Measurements from ENCODE around the gene THBS4. TPM values are rescaled to one million over a fixed set of nuclear protein-coding genes. Genes with fewer than 3 reads are reported as not detected.
A peak's percentile ranks its signal among the peaks of the same experiment; 100 is the strongest.

The THBS4 gene
- 3.2 and 6.5 TPM in 2 replicates for total RNA-seq (2014; rRNA removed; shearing (Covaris generic))

DNA sequence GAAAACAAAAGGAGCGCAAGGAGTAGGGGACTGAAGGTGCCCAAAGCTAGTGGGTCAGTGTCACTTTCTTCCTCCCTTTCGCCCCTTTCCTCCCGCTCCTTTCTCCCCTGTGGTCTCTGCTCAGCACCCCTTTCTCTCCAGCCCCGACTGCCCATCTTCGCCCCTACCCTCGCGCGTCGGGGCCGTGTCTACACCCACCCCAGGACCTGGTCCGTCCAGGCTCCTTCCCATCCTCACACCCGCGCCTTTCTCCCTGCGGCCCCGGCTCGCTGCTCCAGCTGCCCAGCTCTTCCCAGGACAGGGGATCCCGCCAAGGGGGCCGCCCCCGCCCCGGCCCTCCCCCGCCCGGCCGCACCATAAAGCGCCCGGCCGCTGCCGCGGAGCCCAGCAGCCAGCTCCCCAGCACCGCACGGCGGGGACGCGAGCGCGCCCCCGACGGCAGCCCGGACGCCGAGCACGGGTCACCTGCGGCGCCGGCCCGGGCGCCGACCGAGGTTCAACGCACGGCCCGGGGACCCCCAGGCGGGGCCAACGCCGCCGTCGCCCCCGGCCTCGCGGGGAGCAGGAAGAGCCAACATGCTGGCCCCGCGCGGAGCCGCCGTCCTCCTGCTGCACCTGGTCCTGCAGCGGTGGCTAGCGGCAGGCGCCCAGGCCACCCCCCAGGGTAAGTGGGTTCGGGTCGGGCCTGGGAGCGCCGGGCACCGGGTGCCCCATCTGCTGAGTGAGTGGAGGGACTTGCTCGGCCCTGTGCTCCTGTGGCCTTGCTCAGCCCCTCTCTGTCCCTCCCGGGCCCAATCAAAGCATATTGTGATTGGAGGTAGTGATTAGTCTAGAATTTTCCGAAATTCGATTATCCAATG, at the start of gene THBS4:
TSS of gene THBS4 (plus strand) at position 387 of the 860 bp plus-strand sequence. CDS start at position 577, 190 bp downstream.
- DNase-seq (ENCODE audit: low read depth) = peak; percentile 21

DNA sequence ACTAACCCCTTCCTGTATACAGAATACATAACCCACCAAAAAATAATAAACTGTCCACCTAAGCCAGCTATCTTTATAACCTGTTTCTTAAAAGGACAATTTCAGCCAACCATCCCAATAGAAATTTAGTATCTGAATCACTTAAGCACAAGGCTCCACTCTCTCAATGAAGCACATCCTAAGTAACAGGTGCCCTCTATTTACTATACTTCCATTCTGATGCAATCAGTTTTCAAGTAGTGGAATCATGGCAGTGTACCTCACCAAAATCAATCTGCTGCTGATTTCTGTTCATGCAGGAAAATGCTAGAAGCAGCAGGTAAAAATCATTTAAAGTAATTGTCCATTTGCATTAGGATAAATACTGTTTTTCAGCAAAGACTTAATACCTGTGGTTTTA, 48.9 kb upstream of the THBS4 start:
- DNase-seq (ENCODE audit: low read depth) = no peak

DNA sequence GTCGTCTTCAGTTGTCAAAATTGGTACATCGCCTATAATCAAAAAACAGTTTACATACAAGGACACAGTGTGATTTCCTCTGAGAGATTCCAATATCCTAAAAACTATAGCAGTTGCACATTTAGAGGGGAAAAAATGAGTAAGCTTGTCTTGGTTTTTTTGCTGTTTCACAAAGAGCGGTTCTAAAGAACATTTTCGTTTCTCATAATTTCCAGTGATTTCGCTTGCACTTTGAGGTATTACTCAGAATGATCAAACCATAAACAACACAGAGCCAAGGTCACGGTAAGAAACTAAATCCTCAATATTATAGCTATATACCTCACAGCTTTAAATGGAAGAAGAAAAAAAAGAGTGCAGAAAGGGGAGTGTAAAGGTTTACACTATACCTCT, 44.9 kb upstream of the THBS4 start:
- no peak for DNase-seq (ENCODE audit: low read depth)

DNA sequence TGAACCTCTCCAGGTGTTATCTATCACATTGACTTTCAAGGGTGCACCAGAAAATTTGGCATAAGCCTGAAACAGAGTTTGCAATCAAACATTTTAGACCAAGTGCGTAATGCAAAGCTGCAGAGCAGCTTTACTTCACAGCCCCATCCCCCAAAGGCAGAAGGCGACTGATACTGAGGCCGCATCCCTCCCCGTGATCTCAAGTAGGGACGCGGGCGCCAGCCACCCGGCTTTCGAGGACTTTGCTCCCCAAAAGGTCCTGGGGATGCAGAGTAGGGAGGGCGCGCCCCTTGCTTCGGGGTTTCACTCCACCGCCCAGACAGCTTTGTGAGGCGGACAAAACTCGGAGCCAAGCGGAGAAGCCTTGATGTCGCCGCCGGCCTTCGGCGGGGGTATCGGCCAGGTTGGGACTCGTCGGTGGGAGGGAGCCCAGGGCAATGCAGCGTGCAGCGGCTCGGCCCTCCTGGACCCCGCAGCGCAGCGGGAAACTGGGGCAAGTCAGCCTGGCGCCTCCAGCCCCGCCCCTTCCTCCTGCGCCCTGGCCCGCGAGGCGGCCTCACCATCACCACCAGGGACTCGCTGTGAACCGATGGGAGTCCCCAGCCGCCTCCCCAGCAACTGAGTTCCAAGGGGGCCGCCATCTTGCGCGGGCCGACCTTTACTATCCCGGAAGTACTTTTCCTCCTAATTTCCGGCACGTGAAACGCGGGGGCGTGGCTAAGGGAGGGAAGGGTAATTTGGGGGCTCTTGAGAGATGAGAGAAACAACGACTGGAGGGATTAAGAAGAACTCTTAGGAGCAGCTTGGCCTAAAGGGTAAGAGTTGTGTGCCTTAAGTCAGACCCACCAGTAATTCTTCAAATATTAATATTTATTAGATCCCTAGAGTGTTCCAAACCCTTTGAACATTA, 44.3 kb upstream of the THBS4 start, which contains the start of gene MTX3:
TSS of gene MTX3 (minus strand) at position 665 of the 910 bp plus-strand sequence. CDS start at position 641, 24 bp downstream.
- peak; percentile 92 for DNase-seq (ENCODE audit: low read depth)

DNA sequence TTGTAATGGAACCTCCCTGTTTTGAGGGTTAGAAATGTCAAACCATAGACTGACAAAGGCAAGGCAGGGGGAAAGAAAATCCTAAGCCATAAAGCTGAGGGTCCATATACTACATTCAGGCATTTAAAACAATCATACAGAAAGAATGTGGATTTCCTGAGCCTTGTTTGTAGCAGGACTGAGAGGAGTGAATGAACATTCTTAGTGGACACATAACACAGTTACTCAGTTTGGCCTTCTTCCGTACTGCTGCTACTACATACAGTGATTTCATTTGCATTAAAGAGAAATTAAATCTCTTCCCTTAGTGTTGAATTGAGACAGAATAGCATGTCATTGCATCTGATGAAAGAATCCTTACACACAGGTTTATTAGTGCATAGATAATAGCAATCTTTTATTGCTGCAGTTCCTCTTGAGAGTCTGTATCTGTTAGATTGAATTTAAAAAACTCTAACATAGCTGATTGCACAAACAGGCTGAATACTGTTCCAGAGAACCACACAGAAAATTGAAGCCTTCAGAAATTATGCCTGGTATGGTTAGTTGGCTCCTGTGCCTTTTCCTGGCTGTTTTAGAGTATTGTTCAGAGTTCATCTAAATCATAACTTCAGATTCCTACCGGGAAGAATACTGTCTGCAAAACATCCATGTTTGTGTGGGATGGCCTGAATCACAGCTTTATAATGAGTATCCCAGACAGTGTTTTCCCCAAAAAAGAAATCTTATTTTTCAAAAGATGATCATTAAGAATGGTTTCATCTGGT, 42.1 kb upstream of the THBS4 start:
- DNase-seq (ENCODE audit: low read depth) = no peak

DNA sequence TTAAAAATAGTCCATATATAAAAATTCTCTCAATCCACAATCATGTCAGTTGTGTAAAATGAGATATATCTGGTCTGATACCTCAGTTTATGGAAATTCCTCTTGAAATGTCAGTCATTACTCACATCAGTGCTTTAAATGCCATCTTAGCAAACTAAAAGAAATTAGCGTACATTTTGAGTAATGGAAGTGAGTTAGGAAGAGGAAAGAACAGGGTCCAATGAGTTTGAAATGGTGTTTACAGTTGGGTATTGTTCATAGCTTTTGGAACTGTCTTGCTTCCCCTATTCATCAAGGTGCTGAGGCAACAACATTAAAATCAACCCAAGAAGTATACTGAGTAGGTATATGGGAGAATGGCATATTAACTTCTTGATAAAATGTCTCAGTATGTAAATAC, 35.4 kb upstream of the THBS4 start:
- DNase-seq (ENCODE audit: low read depth) = no peak

DNA sequence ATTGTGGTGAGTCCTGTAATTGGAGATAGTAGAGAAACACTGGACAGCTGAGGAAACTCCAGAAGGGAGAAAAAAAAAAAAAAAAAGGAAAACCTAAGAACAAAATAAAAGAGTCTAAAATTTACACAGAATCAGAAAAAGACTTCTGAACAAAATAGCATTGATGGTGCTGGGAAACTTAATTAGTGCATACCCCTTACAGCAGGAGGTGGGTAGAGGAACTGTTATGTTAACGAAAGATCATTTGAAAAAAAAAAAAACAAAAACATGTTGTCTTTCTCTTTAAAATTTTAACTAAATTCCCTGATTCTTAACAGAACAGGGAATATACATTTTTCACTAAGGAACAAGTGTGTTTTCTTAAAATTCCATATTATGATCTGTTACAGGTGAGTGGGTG, 32.5 kb upstream of the THBS4 start:
- DNase-seq (ENCODE audit: low read depth) = no peak

DNA sequence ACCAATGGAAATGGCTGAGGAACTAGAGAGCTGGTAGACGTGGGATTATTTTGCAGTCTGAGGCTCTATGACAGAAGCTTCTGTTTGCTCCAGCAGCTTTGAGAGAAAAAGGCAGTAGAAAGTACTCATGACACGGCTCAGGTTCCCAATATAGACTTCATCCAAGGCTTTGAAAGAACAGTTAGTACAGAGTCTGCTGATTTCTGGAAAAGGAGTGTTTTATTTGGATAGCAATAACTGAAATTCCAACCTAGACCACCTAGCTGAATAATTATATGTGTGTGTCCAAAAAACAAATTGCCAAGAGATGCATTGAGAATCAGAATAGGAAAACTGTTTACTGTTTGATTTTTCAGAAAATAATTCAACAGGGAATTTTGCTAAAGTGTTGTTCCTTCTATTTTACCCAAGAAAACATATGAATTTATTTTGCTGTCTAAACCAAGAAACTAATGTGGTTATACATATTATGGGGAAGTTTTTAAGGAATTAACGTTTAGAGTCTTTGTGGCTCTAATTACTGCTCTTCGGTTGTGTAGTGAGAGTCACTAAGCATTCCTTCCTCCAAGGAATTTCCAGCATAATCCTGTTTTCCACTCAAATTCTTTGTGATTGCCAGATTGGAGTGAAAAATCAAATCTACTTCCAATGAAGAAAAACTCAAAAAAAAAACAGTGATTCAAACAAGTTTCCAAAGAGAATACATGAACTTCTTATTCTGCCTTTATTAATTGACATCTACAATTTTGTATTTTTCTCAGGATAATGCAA, 26.0 kb upstream of the THBS4 start:
- DNase-seq (ENCODE audit: low read depth) = no peak

DNA sequence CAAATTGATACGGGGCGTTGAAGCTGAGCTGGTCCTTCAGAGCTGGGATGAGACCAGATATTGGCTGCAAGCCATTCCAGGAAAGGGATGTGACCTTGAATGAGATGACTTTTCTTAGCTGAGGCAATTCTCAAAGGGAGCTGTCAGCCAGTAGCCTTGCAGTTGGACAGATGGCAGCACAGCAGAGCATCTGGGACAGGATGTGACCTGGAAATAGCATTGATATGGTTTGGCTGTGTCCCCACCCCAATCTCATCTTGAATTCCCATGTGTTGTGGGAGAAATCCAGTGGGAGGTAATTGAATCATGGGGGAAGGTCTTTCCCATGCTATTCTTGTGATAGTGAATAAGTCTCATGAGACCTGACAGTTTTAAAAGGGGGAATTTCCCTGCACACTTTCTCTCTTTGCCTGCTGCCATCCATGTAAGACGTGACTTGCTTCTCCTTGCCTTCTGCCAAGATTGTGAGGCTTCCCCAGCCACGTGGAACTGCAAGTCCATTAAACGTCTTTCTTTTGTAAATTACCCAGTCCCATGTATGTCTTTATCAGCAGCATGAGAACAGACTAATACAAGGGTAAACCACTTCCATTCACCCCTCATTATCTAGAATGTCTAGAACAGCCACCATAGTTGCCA, 24.3 kb upstream of the THBS4 start:
- DNase-seq (ENCODE audit: low read depth) = no peak

DNA sequence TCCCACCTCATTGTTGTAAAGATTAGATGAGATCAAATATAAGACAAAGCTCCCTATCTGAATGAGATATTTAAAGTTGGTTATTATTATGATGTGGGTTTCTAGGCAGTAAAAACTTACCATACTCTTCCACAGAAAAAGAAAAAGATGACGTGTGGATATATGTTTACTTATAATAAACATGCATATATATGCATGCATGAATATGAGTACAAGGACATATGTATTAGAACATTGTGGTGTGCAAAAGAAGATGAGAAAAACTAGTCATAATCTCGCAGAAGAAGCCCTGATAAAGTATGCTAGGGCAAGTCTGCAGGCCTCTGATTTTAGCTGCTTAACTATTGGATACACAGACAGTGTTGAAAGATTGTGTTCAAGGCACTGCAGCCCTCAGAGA, 10.1 kb upstream of the THBS4 start:
- DNase-seq (ENCODE audit: low read depth) = no peak

DNA sequence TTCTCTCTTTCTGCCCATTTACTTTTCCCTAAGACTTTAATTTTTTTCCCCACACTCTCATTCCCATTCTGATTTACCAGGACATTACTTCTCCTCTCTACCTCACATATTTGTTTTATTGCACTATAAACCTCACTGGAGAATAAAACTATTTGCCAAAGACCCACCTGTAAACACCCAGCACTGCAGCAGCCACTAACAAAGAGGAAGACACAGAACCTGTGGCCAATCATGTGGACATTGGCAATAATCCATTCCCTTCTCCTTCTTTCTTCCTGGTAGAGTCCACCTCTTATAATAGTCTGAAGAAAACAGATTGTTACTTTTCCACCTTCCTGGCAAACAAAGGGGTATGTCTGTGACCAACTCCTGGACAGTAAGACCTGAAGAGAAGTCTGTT, 8.3 kb upstream of the THBS4 start:
- no peak for DNase-seq (ENCODE audit: low read depth)

DNA sequence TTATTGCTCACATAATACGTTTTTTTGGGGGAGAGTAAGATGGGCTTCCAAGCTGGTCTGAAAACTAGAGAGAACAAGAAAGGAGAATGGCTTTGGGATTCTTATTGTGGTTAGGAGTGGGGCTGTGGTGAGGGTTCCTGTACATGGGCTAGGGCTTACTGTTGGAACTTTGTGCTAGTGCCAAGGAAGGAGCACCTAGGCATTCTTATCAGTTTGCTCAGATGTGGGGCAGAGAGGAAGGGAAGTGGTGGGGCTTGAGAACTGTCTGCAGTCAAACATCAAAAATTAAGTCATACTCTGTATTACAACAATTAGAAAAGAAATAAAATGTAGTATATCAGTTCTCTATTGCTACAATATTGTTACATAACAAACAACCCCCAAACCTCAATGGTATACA, 4.0 kb upstream of the THBS4 start:
- no peak for DNase-seq (ENCODE audit: low read depth)

DNA sequence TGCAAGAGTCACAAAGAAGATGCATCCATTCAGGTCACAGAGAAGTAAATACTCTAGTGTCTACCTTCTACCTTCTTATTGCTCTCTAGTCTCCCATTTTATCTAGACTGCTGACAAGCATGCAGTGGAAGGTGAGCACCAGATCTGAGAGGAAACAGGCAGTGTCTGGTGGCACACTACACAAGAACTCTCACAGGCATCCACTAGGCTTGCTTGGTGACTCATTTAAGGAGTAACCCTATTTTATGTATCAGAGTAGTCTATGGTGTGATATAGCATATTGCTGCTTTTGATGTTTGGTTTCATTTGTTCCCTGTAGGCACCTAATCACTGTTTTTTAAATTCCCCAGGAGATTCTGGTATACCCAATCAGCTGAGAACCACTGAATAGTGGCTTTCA, 1.6 kb upstream of the THBS4 start:
- no peak for DNase-seq (ENCODE audit: low read depth)

DNA sequence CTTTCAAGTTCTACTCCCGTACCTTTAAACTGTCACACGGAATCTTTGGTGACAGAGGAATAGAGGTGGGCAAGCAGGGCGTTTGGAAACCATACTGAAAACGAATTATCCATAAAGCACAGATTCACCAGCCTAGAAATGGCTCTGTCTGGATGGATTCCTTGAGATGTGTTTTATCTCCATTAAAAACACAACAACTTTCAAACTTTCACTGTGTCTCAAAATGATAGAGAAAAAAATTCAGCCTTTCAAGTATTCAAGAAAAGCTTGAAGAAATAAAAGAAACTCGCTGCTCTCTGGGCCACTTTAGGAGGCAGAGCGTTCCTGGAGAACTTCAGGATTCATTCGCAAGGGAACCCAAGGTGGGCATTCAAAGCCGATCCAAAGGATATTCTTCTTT, 589 bp upstream of the THBS4 start:
- DNase-seq (ENCODE audit: low read depth) = no peak

DNA sequence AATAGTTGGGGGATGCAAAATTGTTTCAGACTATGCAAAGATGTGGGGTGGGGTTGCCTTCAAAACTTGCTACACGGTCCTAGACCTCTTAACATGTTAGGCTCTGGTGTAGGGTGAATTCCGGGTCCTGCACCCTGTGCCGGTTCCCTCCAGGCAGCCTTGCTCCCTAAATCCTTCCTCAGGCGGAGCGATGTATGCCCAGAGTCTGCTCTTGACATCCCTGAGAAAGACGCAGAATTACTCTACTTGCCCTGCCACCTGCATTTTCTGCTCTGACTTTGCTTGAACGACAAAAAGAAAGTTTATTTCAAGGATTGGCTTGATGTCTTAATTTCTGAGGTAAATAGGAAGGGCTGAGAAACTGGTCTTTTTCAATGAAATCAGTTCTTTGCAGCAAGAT, 691 bp downstream of the THBS4 start:
- DNase-seq (ENCODE audit: low read depth) = no peak

DNA sequence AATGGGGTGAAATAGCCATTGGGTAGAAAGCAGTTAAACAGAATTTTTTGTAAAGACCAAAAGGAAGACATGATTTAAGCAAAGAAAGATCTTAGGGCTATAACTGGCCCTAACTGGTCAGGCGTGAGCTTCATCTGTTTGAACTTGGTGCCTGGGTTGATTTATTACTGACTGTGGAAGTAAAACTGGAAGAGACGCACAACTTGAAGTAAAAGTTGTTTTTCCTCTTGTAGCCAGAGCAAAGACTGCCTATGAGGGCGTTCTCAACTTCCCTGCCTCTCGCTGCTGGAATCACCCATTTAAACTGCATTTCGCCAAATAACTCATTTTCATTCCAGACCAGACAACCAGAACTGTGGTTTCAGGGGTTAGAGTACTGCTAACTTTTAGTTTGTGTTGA, 1.5 kb downstream of the THBS4 start:
- DNase-seq (ENCODE audit: low read depth) = no peak

DNA sequence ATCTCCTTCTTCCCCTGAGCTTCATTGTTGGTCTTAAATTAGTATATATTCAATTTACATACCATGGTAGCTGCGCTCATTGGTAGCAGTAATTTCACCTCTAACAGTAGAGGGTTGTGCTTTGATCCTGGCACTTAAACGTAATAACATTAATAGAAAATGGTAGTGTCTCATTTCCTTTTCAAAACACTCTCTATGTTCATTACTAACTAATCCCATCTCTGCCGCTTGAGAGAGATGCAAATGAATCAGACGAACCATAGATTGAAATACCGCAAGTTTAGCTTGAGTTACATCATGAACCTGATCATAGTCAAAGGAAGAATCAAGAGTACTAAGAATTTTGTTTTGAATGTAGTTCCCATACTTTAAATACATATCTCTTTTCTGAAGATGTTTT, 2.2 kb downstream of the THBS4 start:
- DNase-seq (ENCODE audit: low read depth) = no peak

DNA sequence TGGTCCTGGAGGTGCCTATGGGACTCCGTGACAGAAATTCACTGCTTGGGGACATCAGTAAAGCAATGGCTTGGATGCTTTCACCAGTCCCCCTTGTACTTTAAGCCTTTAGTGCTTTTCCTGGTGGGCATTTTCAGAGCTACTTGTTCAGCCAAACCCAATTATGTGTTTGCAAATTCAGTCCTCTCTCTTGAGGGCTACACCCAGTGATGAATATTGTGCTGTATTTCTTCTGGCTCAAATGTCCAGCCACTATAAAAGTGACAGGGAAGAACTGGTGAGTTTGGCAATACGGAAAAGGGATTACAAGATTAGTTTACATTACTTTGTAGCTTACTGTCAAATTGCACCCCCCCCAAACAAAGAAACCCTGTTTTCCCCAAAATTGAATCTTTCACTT, 4.5 kb downstream of the THBS4 start:
- no peak for DNase-seq (ENCODE audit: low read depth)

DNA sequence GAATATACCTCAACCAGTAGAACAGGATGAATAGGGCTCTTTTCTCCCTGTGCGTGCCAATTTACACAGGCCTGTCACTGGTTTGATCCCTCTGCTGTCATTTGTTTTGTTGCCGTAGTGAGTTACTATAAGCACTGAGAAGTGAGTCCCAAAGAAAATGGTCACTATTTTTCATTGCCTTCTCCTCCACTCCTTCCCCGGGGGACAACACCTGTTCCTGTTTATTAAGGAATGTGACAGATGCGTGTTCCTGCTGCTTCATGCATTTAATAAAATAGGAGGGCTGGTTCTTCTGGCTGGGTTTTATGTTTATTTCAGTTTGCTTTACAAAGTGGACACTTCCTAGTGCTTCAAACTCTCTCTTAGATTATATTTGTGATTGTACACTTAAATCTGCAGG, 6.4 kb downstream of the THBS4 start:
- no peak for DNase-seq (ENCODE audit: low read depth)

DNA sequence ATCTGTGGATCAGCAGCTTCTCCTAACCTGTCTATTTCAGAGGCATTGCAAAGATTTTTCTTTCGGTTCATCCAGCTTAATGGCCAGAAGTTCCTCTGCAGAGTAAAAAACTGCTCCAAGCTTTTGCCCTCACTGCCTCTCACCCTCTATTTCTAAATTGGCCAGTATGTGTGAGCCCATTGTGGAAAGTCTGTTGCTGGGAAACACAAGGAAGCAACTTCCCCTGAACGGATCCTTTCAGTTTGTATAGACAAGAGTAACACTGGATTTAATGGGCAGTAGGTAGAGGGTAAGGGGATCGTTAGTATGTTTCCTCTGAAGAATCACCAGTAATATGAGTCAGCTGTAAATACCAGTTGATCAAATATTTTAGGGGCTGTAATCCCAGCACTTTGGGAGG, 7.2 kb downstream of the THBS4 start:
- DNase-seq (ENCODE audit: low read depth) = no peak

DNA sequence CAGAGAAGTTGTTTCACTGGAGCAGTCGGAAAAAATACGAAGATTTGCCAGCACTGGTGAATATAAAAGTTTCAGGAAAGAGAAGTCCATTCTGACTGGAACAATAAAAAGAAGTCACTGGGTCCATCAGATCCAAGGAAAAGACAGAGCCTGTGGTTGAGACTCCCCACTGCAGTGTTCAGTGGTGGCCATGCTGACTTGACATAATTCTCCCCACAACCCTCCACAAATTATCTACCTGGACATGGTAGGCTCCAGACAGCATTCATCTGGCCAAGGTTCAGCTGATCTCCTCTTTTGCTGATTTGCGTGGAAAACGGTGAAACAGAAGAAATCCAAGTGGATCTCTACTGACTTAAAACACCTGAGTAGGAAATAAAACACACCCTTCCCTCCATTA, 8.0 kb downstream of the THBS4 start:
- no peak for DNase-seq (ENCODE audit: low read depth)
